ENCODE measurements around the gene MAP4K4.

MAP4K4 gene

GRCh38 chr2:101723371-101724124 lies 26.0 kb downstream of the MAP4K4 start:
- DNase-seq, result peak; percentile 52

- no peak for DNase-seq
Observed at GRCh38 chr2:101724125-101724474, 26.6 kb downstream of the MAP4K4 start.

GRCh38 chr2:101725038-101725437 lies 27.5 kb downstream of the MAP4K4 start:
- no peak for DNase-seq

- DNase-seq, result no peak
Observed at GRCh38 chr2:101725515-101726192, 28.1 kb downstream of the MAP4K4 start.

- no peak for DNase-seq
Observed at GRCh38 chr2:101728865-101729264, 31.4 kb downstream of the MAP4K4 start.

- DNase-seq, result no peak
Observed at GRCh38 chr2:101729521-101730190, 32.1 kb downstream of the MAP4K4 start.

- DNase-seq, result no peak
Observed at GRCh38 chr2:101731221-101732054, 33.9 kb downstream of the MAP4K4 start.

- DNase-seq, result no peak
Observed at GRCh38 chr2:101732199-101732598, 34.7 kb downstream of the MAP4K4 start.

- no peak for DNase-seq
Observed at GRCh38 chr2:101732773-101733256, 35.3 kb downstream of the MAP4K4 start.

GRCh38 chr2:101733257-101733993 lies 35.9 kb downstream of the MAP4K4 start:
- no peak for DNase-seq

GRCh38 chr2:101734505-101735165 lies 37.1 kb downstream of the MAP4K4 start:
- DNase-seq, result no peak

- DNase-seq, result no peak
Observed at GRCh38 chr2:101735166-101735533, 37.6 kb downstream of the MAP4K4 start.

GRCh38 chr2:101736233-101736632 lies 38.7 kb downstream of the MAP4K4 start:
- DNase-seq, result no peak

GRCh38 chr2:101736861-101737291 lies 39.4 kb downstream of the MAP4K4 start:
- DNase-seq, result no peak

- no peak for DNase-seq
Observed at GRCh38 chr2:101737478-101738255, 40.2 kb downstream of the MAP4K4 start.

- no peak for DNase-seq
Observed at GRCh38 chr2:101738649-101739048, 41.1 kb downstream of the MAP4K4 start.

- no peak for DNase-seq
Observed at GRCh38 chr2:101740555-101740964, 43.1 kb downstream of the MAP4K4 start.

GRCh38 chr2:101741775-101742520 lies 44.4 kb downstream of the MAP4K4 start:
- DNase-seq, result peak; percentile 49

- no peak for DNase-seq
Observed at GRCh38 chr2:101742547-101742946, 45.0 kb downstream of the MAP4K4 start.

GRCh38 chr2:101743288-101743687 lies 45.8 kb downstream of the MAP4K4 start:
- DNase-seq, result no peak

Data from DMS79 treated with DMSO at 0.1 percent for 48 hours (cell line).